Stimulated activated naive CD4-positive, alpha-beta T cell treated with Interleukin-2 at 50 U/mL for 16 hours (primary cell): Measurements from ENCODE around the gene GATC.
"Not testable (repeated sequence)": the region's sequence is repeated elsewhere in the genome, so short reads cannot be mapped to it uniquely, and the experiment has no call there.

Experiments
- DNase-seq: peaks from one replicate; lab custom pipeline; 2025; lab: John Stamatoyannopoulos, UW

GATC gene

DNA sequence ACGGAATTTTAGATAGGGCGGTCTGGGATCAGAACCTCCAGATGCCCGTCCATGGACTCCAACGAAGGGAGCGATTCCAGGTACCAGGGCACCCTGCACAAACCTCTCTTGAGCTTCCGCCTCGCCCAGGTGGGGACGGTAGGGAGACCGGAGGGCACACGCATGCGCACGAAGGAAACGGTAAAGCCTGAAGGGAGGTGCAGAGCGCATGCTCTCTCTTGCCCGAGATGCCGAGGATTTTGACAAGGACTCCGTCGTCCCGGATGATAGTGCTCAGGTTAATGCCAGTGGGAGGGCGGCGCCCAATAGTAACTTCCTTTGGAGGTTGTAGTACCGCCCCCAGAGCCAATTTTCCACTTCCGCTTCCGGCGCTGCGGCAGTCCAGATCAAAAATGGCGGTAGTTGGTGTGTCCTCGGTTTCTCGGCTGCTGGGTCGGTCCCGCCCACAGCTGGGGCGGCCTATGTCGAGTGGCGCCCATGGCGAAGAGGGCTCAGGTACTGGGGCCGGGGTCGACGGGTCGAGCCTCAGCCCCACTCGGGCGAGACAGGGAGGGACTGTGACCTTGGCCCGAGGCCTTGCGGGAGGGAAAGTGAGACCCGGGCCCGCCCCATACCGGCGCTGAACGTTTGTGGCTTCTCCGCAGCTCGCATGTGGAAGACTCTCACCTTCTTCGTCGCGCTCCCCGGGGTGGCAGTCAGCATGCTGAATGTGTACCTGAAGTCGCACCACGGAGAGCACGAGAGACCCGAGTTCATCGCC lies 8.3 kb upstream of the GATC start, which contains the start of gene COX6A1:
COX6A1 (plus strand) TSS at position 379 of the 760 bp plus-strand sequence; CDS start at position 393, 14 bp downstream.
- peak; percentile 99 for DNase-seq

DNA sequence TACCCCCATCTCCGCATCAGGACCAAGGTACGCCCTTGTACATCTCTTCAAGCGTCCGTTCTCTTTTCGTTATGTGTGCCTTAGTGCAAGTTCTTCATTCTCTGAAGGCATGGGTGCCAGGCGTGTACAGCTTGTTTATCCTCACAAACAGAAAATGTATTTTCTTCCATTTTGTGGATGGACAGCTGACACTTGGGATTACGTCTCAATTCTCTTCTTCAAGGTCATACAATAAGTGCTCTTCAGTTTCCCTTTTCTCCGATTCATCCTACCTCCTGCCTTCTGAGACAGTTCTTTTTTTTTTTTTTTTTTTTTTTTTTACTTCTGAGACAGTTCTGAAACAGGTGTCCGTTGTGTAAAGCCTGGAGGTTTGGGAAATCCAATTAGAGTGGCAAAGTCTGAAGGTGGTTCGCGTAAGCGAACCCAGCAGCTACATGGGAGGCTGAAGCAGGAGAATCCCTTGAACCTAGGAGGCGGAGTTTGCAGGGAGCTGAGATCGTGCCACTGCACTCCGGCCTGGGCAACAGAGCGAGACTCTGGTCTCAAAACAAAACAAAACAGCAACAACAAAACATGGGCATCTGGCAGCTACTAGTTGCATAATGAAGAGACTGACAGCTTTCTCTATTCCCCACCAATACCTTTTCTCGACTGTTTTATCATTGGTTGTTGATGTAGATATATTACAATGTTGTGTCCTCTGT lies 7.6 kb upstream of the GATC start:
- no peak for DNase-seq

GRCh38 chr12:120439646-120440247 lies 6.5 kb upstream of the GATC start:
- peak; percentile 76 for DNase-seq

DNA sequence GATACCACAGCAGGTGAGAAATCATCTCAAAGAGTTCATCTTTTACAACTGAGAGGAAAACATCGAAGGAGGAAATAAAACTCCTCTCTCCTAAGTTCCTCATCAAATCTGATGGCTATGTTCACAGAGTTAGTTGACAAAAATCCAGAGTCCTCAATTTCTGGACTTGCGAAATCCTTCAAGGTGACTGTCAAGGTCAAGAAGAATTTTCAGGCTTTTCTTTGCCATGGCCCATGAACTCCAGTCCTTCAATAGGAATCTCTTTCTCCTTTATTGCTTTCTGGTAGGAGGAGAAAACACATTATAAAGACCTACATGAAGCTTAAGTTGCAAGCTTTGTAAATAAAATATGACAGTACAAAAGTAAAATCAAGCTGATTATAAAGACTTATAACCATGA lies 1.6 kb upstream of the GATC start:
- DNase-seq, result no peak

- DNase-seq, result not testable (repeated sequence)
These were observed 567 bp downstream of the GATC start for GRCh38 chr12:120446844-120447178.

- no peak for DNase-seq
These were observed 1.7 kb downstream of the GATC start for GRCh38 chr12:120447992-120448391.

DNA sequence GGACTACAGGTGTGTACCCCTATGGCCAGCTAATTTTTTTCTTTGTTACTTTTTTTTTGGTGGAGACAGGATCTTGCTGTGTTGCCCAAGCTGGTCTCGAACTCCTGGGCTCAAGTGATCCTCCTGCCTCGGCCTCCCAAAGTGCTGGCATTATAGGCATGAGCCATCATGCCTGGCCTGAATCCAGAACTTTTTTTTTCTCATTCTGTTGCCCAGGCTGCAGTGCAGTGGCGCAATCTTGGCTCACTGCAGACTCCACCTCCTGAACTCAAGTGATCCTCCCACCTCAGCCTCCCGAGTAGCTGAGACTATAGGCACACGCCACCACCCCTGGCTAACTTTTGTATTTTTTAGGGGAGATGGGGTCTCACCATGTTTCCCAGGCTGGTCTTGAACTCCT lies 6.3 kb downstream of the GATC start:
- DNase-seq, result not testable (repeated sequence)

GRCh38 chr12:120453060-120453750 lies 7.0 kb downstream of the GATC start:
- DNase-seq, result no peak

GRCh38 chr12:120453977-120454376 lies 7.7 kb downstream of the GATC start:
- peak; percentile 1 for DNase-seq

DNA sequence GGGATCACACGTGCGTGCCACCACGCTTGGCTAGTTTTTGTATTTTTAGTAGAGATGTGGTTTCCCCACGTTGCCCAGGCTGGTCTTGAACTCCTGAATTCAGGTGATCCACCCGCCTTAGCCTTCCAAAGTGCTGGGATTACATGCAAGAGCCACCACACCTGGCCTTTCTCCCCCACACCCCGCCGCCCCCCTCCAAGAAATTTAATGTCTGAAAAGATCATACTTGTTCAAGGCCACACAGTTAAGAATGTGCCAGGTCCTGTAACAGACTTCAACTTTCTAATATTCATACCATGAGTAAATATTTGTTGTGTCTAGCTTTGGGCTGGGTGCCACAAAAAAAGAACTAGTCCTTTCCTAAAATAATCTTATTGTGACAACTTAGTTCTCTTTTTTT lies 9.1 kb downstream of the GATC start:
- DNase-seq, result no peak

DNA sequence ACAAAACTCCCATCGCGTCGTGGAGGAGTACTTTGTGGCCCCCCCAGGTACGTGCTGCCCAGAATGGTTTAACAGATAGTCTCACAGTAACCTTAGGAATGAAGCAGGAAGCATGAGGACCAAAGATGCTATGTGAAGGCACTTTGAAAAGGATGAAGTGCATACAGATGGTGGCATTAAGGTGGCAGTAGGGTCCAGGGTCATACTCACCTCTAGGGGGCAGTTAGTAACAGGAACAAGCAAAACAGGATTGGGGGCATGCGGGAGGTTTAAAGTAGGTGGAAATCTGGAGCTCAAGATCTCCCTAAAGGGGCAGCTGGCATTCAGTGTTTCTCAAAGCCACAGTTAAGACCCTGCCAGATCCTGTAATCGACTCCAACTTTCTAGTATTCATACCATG lies 10.9 kb downstream of the GATC start:
- DNase-seq, result no peak

- no peak for DNase-seq
These were observed 13.9 kb downstream of the GATC start for GRCh38 chr12:120460157-120460556.

DNA sequence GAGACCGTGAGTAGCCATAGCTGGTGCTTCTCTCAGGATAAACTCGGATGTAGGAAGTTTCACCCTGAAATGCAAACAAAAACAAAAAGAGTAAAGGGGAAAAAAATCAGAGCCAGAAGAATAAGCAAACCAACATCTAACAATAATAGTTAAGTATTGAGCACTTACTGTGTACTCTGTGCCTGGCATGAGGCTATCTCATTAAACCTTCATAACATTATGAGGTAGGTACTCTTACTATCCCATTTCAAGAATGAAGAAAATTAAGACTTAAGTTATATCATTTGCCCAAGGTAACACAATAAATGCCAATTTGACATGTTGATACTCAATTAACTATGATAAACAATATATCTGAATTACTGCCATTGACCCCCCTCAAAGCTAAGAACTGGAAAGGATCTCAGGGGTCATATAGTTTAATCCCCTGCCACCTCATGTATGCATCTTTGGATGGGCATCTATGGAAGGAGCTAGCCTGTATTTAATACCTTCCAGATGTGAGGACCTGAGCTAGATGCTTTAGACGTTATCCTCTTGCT lies 15.9 kb downstream of the GATC start:
- DNase-seq, result no peak

DNA sequence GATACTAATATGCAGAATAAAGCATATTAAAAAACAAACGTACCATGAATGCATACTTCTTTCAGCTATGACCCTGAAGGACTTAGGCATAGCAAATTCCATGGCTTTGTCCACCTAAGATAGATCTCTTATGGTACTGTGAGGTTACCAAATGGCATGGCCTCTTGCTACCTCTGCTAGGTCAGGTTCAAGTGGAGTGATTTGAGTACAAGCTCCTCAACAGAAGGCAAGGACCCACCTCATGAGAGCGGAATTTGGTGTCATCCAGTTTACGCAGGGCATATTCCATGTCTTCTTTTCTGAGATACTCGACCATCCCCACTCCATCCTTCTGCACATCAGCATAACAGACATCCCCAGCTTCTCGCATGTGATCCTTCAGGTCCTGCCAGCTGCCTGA lies 17.5 kb downstream of the GATC start:
- no peak for DNase-seq

DNA sequence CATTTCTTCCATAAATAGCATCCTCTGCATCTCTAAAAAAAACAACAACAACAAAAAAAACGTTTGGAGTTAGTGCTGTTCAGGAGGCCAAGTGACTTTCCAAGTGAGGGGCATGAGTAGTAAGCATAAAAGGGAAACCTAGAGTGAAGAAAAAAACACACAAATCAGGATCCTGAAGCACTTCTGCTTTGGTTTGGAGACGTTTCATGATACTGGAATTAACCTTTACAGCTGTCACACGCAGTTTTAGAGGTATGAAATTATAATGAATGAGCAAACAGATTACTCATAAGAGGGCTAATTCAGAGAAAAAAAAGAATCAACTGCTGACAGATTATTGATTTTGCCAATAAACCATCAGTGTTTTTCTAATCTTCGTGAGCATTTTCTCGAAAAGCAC lies 19.5 kb downstream of the GATC start:
- no peak for DNase-seq

DNA sequence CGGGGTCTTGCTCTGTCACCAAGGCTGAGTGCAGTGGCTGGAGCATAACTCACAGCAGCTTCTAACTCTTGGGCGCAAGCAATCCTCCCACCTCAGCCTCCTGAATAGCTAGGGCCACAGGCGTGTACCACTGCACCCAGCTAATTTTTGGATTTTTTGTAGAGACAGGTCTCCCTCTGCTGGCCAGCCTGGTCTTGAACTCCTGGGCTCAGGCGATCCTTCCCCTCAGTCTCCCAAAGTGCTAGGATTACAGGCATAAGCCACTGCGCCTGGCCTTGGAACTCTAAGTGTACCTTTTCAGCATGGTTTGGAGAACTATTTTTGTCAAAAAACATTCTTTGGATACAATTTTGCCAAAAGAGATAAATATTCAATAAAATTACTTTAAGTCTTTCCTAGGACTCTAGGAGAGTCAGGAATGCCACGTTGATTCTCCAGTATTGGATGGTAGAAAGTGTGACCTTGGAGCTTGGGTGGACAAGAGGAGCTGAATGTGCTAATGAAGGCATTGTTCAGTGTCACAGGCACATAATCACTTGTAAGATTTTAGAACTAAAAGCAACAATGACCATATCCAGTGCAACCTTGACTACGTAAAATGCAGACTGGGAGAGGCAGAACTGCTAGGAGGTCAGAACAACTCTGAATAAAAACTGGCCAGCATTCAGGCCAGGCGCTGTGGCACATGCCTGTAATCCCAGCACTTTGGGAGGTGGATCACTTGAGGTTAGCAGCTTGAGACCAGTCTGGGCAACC lies 20.5 kb downstream of the GATC start:
- peak; percentile 27 for DNase-seq

- DNase-seq, result no peak
These were observed 21.2 kb downstream of the GATC start for GRCh38 chr12:120467439-120467838.

DNA sequence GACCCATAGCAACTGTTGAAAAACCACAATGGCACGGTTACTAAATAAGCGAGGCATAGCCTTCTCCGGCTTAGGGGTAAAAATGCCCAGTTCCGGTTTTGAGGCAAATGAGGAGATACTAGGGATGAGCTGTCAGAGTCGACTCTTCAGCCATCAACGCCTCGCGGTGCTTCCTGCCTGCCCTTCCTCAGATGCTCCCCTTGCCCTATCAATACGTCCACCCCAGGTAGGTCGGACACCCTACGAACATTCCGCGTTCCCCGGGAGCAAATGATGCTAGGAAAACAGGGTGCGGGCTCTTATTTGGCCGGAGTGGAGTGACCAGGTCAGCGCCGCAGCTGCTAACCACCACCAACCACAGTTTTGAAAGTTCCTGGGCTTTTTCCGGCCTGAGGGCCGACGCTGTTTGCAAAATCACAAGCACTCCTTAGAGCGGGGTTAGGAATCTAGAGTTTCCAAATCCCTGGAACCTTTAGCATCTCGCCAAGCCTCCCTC lies 22.1 kb downstream of the GATC start:
- no peak for DNase-seq

DNA sequence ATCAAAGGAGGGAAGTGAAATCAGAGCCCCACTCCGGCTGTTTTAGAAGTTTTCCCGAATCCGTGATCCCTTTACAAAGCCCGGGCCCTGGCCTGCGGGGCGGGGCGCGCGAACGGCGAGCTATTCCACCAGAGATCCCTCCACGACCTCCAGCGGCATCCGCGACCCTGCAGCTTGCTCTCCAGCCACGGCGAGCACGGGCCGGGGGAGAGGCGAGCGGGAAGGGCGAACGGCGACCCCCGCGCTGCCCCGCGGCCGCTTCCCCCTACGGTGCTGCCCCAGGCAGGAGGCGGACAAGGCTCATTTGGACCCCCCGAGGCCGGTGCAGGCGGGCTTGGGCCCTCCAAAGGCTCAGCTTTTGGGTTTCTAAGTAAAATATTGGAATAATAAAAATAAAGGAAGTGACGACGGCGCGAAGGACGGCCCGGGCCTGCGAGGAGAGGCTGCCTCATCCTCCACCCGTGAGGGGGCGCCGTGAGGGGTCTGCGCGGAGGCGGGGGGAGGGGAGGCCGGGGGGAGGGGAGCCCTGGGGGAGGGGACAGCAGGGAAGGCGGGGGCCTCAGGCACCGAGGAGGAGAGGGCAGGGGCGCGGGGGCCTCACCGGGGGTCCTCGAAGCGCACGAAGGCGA lies 22.7 kb downstream of the GATC start:
- DNase-seq, result peak; percentile 59

DNA sequence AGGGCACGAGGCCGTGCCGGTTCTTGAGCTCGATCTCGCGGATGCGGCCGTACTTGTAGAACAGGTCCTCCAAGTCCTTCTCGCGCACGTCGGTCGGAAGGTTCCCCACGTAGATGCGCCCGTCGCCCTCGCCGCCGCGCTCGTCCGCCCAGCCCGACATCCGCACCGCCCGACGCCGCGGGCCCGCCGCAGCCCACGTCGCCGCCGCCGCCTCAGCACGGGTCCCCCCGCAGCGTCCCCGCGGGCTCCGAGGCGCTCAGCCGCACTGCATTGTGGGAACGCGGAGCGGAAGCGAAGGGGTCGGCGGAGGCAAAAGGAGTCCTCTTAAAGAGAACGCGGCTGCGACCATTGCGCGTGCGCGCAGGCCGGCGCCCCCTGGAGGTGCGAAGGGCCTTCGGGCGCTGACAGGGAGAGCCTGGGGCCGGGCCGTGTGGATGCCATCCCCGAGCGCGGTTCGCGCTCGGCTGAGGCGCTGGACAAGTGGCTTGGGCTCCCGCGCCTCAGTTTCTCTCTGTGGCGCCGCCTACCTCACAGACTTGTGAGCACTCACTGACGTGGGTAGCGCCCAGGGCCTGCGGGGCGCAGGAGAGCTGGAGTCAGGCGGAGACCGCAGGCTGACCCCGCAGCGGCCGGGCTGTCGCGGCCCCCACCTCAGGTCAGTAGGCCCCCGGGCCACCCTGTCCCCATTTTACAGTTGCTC lies 23.4 kb downstream of the GATC start, which contains the start of gene SRSF9:
SRSF9 (minus strand) TSS at position 299 of the 700 bp plus-strand sequence; CDS start at position 160, 139 bp downstream.
- DNase-seq, result peak; percentile 96
